Smooth muscle cell (in vitro differentiated cells): ENCODE results near the gene EPX. TPM values are rescaled to one million over a fixed set of nuclear protein-coding genes. Genes with fewer than 3 reads are reported as not detected.

Source experiments
- DNase-seq: peaks from one replicate; lab custom pipeline; 2025; ENCODE audit not compliant: unreplicated experiment; lab: John Stamatoyannopoulos, UW
- H2AFZ ChIP-seq: fragments of 200-600 bp; sonication (generic); 2 replicates; pipeline ENCODE4 v1.6.0; 2016; ENCODE audit warnings: antibody characterized with exemption, low read depth, mild to moderate bottlenecking
- H3F3A ChIP-seq: fragments of 200-600 bp; sonication (generic); 2 replicates; pipeline ENCODE4 v1.6.0; 2017; ENCODE audit warnings: antibody characterized with exemption, low read depth
- H3K27ac ChIP-seq: fragments of 200-600 bp; sonication (generic); 2 replicates; pipeline ENCODE4 v1.5.1; 2016; ENCODE audit warnings: low read depth, mild to moderate bottlenecking
- H3K27me3 ChIP-seq: fragments of 200-600 bp; sonication (generic); 2 replicates; pipeline ENCODE4 v1.6.1; 2016; ENCODE audit warnings: low read depth, mild to moderate bottlenecking
- H3K36me3 ChIP-seq: fragments of 200-600 bp; sonication (generic); 2 replicates; pipeline ENCODE4 v1.5.1; 2016; ENCODE audit warnings: low read depth
- H3K4me1 ChIP-seq: fragments of 200-600 bp; sonication (generic); 2 replicates; pipeline ENCODE4 v1.5.1; 2016; ENCODE audit warnings: low read depth
- H3K4me2 ChIP-seq: fragments of 200-600 bp; sonication (generic); 2 replicates; pipeline ENCODE4 v1.6.0; 2016; ENCODE audit warnings: mild to moderate bottlenecking
- H3K4me3 ChIP-seq: fragments of 200-600 bp; sonication (generic); 2 replicates; pipeline ENCODE4 v1.5.1; 2016; ENCODE audit warnings: mild to moderate bottlenecking
- H3K79me2 ChIP-seq: fragments of 200-600 bp; sonication (generic); 2 replicates; pipeline ENCODE4 v1.6.0; 2016; ENCODE audit warnings: low read depth, mild to moderate bottlenecking
- H3K9ac ChIP-seq: fragments of 200-600 bp; sonication (generic); 2 replicates; pipeline ENCODE4 v1.6.0; 2016; ENCODE audit warnings: low read depth
- H3K9me3 ChIP-seq: fragments of 200-600 bp; sonication (generic); replicated peaks from 2 replicates; pipeline ENCODE4 v1.5.1; 2016; ENCODE audit warnings: low read depth
- H4K20me1 ChIP-seq: fragments of 200-600 bp; sonication (generic); 2 replicates; pipeline ENCODE4 v1.6.0; 2016; ENCODE audit warnings: low read depth
- WGBS: methylation state at CpG from one replicate; pipeline ENCODE4 v1.1.7; 2016; ENCODE audit warnings: low lambda C conversion rate; 5-methylcytosine and 5-hydroxymethylcytosine counted together
- polyA plus RNA-seq: library from polyadenylated mRNA; unstranded; fragments of >200 nt; fragmentation: Nextera tagmentation; extraction: Ambion mirVana; gene quantifications from 2 replicates; pipeline ENCODE4 v1.2.1, GENCODE V29; 2016
- total RNA-seq: library from RNA; depleted of rRNA; stranded (reverse); fragments of >200 nt; gene quantifications from 2 replicates; pipeline ENCODE4 v1.2.3, GENCODE V29; 2014
- TF ChIP-seq, protein P1 (sequence below): fragments of 200-600 bp; sonication (generic); IDR thresholded peaks from 2 replicates; pipeline ENCODE4 v1.5.1; 2017; ENCODE audit warnings: borderline replicate concordance, mild to moderate bottlenecking, antibody characterized with exemption; ENCODE audit not compliant: insufficient read depth, poor library complexity, severe bottlenecking

The EPX gene
- total and polyA plus RNA-seq, 2 experiments from 2014 or later: not detected

DNA sequence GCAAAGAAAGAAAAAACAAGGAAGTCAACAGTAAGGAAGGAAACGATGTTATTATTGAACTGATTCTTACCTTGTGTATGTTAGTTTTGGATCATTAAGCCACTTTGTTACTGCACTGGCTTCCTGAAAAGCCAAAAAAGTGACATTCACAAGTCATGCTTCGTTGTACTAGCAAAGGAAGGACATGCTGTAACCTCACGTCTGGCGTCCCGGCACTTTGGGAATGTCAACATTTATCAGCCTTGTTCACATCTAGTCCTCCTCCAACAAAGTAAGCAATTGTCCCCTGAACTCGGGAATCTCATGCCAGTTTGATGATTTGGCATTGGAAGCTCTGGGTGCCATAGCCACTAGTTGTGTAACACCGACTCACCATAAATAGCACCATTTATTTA is 27.3 kb downstream of the EPX start:
- H3K9me3 ChIP-seq: no peaks in the 10 kb centered on the region
- no peaks in the 10 kb centered on the region for H4K20me1 ChIP-seq
- no peak for DNase-seq
- H2AFZ ChIP-seq: peak overlapping the region; percentile 83
- peaks cover 5% of the 10 kb centered on the region for H3K4me1 ChIP-seq
- H3K4me3 ChIP-seq: peak overlapping the region; percentile 75
- H3F3A ChIP-seq: no peaks in the 10 kb centered on the region
- 92% methylated on average over 7 of the region's 7 CpGs for WGBS
- H3K27ac ChIP-seq: no peak overlapping the region
- TF ChIP-seq, protein P1, sequence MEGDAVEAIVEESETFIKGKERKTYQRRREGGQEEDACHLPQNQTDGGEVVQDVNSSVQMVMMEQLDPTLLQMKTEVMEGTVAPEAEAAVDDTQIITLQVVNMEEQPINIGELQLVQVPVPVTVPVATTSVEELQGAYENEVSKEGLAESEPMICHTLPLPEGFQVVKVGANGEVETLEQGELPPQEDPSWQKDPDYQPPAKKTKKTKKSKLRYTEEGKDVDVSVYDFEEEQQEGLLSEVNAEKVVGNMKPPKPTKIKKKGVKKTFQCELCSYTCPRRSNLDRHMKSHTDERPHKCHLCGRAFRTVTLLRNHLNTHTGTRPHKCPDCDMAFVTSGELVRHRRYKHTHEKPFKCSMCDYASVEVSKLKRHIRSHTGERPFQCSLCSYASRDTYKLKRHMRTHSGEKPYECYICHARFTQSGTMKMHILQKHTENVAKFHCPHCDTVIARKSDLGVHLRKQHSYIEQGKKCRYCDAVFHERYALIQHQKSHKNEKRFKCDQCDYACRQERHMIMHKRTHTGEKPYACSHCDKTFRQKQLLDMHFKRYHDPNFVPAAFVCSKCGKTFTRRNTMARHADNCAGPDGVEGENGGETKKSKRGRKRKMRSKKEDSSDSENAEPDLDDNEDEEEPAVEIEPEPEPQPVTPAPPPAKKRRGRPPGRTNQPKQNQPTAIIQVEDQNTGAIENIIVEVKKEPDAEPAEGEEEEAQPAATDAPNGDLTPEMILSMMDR: no peak
- no peaks in the 10 kb centered on the region for H3K27me3 ChIP-seq
- H3K9ac ChIP-seq: peak overlapping the region; percentile 9
- no peaks in the 10 kb centered on the region for H3K36me3 ChIP-seq
- H3K4me2 ChIP-seq: peak overlapping the region; percentile 88
- no peaks in the 10 kb centered on the region for H3K79me2 ChIP-seq

DNA sequence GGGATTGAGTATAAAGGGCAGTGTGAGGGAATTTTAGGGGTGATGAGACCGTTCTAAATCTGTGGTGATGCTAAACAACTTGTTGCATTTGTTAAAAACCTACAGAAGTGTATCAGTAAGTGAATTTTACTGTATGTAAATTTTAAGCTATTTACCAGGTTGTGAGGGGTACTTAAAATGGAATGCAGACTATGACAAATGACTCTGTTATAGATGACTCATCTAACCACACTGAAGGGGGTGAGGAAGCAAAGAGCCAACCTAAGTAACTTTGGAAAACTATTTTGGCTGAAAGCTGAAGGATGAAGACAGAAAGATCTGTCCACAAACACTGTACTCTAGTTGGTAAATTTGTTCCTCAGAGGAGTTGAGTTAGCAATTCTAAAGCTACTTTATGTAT is 31.8 kb downstream of the EPX start:
- Histone ChIP-seq H3K27ac (peak overlapping the region; percentile 80), H2AFZ (peak overlapping the region; percentile 29)
- no peak for DNase-seq

DNA sequence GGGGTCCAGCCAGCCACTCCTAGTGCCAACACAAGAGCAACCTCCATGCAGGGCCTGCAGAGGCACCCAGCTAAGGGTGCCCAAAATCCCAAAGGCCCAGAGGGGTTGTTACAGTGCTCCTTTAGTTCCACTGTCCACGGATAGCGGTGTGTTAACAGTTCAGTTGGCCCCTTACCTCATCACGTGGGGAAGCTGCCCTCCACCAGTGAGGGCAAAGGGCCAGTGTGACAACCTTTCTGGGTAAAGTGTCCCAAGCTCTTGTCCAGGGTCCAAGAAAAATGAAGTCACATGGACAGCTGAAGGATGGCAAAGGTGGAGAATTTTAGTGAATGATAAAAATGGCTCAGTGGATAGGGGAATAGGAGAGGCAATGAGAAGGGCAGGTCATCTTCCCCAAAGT is 35.2 kb downstream of the EPX start:
- 94% methylated on average over 3 of the region's 3 CpGs for WGBS
- Histone ChIP-seq H2AFZ (no peak overlapping the region), H3K27me3 (no peaks in the 10 kb centered on the region), H3K4me2 (no peak overlapping the region), H3F3A (peaks cover 7% of the 10 kb centered on the region), H3K79me2 (no peaks in the 10 kb centered on the region), H3K27ac (no peak overlapping the region), H3K4me3 (no peak overlapping the region), H3K4me1 (peaks cover 8% of the 10 kb centered on the region), H4K20me1 (no peaks in the 10 kb centered on the region), H3K9me3 (no peaks in the 10 kb centered on the region), H3K9ac (no peak overlapping the region), H3K36me3 (no peaks in the 10 kb centered on the region)
- DNase-seq: no peak
- TF ChIP-seq, protein P1: no peak

More for the DNA sequence above, 31.8 kb downstream of the EPX start:
- H3K4me3 ChIP-seq: no peak overlapping the region
- H4K20me1 ChIP-seq: no peaks in the 10 kb centered on the region
- TF ChIP-seq, protein P1: no peak
- H3K9me3 ChIP-seq: no peaks in the 10 kb centered on the region
- no peaks in the 10 kb centered on the region for H3K79me2 ChIP-seq
- WGBS: 40% methylated on average over 1 of the region's 1 CpG
- H3K4me2 ChIP-seq: peak overlapping the region; percentile 74
- peak overlapping the region; percentile 58 for H3K9ac ChIP-seq
- H3K27me3 ChIP-seq: no peaks in the 10 kb centered on the region
- peaks cover 11% of the 10 kb centered on the region for H3K4me1 ChIP-seq
- H3K36me3 ChIP-seq: no peaks in the 10 kb centered on the region
- no peaks in the 10 kb centered on the region for H3F3A ChIP-seq

DNA sequence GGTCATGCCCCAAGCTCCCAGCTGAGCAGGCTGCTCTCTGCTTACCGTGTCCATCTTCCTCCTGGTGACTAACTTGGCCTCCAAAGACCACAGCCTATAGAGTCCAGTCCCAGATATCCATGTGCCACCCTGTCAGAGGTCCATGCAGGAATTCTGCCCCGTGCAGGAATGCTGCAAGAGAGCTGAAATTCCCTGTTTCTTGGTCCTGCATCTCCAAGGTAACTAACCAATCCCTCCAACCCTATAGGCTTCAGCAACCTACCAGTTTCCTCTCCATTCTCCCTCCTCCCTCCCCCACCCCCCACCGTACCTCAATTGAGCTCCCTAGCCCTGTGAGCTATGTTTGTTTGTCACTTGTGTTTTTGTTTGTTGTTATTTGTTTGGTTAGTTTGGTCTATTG is 36.2 kb downstream of the EPX start:
- H3K4me2 ChIP-seq: no peak overlapping the region
- DNase-seq: no peak
- H3K9me3 ChIP-seq: no peaks in the 10 kb centered on the region
- H3K4me3 ChIP-seq: no peak overlapping the region
- H3K27ac ChIP-seq: no peak overlapping the region
- H4K20me1 ChIP-seq: no peaks in the 10 kb centered on the region
- H3K9ac ChIP-seq: no peak overlapping the region
- WGBS: 45% methylated on average over 3 of the region's 3 CpGs
- TF ChIP-seq, protein P1: no peak
- no peaks in the 10 kb centered on the region for H3K27me3 ChIP-seq
- peaks cover 14% of the 10 kb centered on the region for H3K4me1 ChIP-seq
- no peaks in the 10 kb centered on the region for H3K79me2 ChIP-seq
- no peaks in the 10 kb centered on the region for H3K36me3 ChIP-seq
- H3F3A ChIP-seq: peaks cover 7% of the 10 kb centered on the region
- no peak overlapping the region for H2AFZ ChIP-seq
